Stimulated activated CD8-positive, alpha-beta memory T cell treated with anti-CD3 and anti-CD28 coated beads, Interleukin-7, amount 100 ng/mL, for 24 hours (primary cell): ENCODE data around the gene EXOC1.
A peak's percentile ranks its signal among the peaks of the same experiment; 100 is the strongest.
"Not testable (repeated sequence)": the region's sequence is repeated elsewhere in the genome, so short reads cannot be mapped to it uniquely, and the experiment has no call there.

Experiments
- DNase-seq: peaks from one replicate; pipeline ENCODE4 v3.0.0-alpha.2; 2020; ENCODE audit warnings: low read depth

The EXOC1 gene

GRCh38 chr4:55853484-55854046 lies at the start of gene EXOC1:
TSS of gene EXOC1 (plus strand) at chr4:55853648. CDS start at chr4:55858324, 4,676 bp downstream.
- peak; percentile 98 for DNase-seq

- no peak for DNase-seq
Observed at GRCh38 chr4:55807556-55807955, 45.9 kb upstream of the EXOC1 start.

GRCh38 chr4:55808186-55808585 lies 45.3 kb upstream of the EXOC1 start:
- DNase-seq: no peak

- DNase-seq: no peak
Observed at GRCh38 chr4:55808632-55809031, 44.8 kb upstream of the EXOC1 start.

GRCh38 chr4:55817691-55818090 lies 35.8 kb upstream of the EXOC1 start:
- DNase-seq: no peak

- no peak for DNase-seq
Observed at GRCh38 chr4:55819634-55820033, 33.8 kb upstream of the EXOC1 start, which contains the start of gene EXOC1L. TSS of gene EXOC1L (plus strand) at chr4:55819790. CDS start at chr4:55820027, 237 bp downstream.

- DNase-seq: no peak
Observed at GRCh38 chr4:55820279-55820678, 33.2 kb upstream of the EXOC1 start.

- no peak for DNase-seq
Observed at GRCh38 chr4:55822329-55822728, 31.1 kb upstream of the EXOC1 start.

- no peak for DNase-seq
Observed at GRCh38 chr4:55824865-55825264, 28.6 kb upstream of the EXOC1 start.

- DNase-seq: no peak
Observed at GRCh38 chr4:55826986-55827385, 26.5 kb upstream of the EXOC1 start.

- DNase-seq: no peak
Observed at GRCh38 chr4:55827582-55827981, 25.9 kb upstream of the EXOC1 start.

- no peak for DNase-seq
Observed at GRCh38 chr4:55830048-55830447, 23.4 kb upstream of the EXOC1 start.

GRCh38 chr4:55830716-55831115 lies 22.7 kb upstream of the EXOC1 start:
- DNase-seq: no peak

GRCh38 chr4:55834086-55834795 lies 19.2 kb upstream of the EXOC1 start:
- no peak for DNase-seq

- DNase-seq: no peak
Observed at GRCh38 chr4:55837903-55838302, 15.5 kb upstream of the EXOC1 start.

- DNase-seq: no peak
Observed at GRCh38 chr4:55838356-55838755, 15.1 kb upstream of the EXOC1 start.

- DNase-seq: no peak
Observed at GRCh38 chr4:55838952-55839351, 14.5 kb upstream of the EXOC1 start.

GRCh38 chr4:55840956-55841355 lies 12.5 kb upstream of the EXOC1 start:
- no peak for DNase-seq

- not testable (repeated sequence) for DNase-seq
Observed at GRCh38 chr4:55841373-55842239, 11.8 kb upstream of the EXOC1 start.

GRCh38 chr4:55842312-55842711 lies 11.1 kb upstream of the EXOC1 start:
- DNase-seq: not testable (repeated sequence)

- DNase-seq: no peak
Observed at GRCh38 chr4:55849724-55850123, 3.7 kb upstream of the EXOC1 start.

GRCh38 chr4:55851885-55852284 lies 1.6 kb upstream of the EXOC1 start:
- no peak for DNase-seq

GRCh38 chr4:55854129-55854528 lies 681 bp downstream of the EXOC1 start:
- DNase-seq: no peak
